ENCODE data around the gene RAB24. TPM values are rescaled to one million over a fixed set of nuclear protein-coding genes. Genes with fewer than 3 reads are reported as not detected.
"Not testable (repeated sequence)": the region's sequence is repeated elsewhere in the genome, so short reads cannot be mapped to it uniquely, and the experiment has no call there.

RAB24 gene
- total RNA-seq, 4 donors from 2014 or later: 18.9 to 38.9 (median 23.8) TPM

DNA sequence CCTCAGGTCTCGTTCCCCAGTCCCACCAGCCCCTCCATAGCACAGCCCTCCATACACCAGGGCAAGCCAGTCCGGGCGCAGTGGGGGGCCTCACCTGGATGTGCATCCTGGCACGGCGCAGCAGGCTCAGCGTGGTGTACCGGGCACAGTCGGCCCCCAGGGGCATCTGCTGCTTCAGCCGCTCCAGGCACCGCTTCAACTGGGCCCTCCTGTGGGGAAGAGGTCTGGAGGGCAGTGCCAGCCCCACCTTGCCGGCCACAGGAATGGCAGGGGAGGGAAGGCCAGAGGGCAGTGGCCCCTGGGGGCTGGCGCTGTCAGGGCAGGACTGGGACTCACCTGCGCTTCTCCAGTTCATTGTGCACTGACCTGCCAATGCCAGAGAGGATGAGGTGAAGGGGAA is 6.8 kb upstream of the RAB24 start:
- ATAC-seq (ENCODE audit: low FRiP score): no peak
- no peak for DNase-seq (ENCODE audit: low spot score)
- TF ChIP-seq, protein P1, sequence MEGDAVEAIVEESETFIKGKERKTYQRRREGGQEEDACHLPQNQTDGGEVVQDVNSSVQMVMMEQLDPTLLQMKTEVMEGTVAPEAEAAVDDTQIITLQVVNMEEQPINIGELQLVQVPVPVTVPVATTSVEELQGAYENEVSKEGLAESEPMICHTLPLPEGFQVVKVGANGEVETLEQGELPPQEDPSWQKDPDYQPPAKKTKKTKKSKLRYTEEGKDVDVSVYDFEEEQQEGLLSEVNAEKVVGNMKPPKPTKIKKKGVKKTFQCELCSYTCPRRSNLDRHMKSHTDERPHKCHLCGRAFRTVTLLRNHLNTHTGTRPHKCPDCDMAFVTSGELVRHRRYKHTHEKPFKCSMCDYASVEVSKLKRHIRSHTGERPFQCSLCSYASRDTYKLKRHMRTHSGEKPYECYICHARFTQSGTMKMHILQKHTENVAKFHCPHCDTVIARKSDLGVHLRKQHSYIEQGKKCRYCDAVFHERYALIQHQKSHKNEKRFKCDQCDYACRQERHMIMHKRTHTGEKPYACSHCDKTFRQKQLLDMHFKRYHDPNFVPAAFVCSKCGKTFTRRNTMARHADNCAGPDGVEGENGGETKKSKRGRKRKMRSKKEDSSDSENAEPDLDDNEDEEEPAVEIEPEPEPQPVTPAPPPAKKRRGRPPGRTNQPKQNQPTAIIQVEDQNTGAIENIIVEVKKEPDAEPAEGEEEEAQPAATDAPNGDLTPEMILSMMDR (IDR thresholded peaks at IDR 0.05): no peak

GRCh38 chr5:177309351-177310191 is 6.1 kb upstream of the RAB24 start:
- TF ChIP-seq, protein P1 (IDR thresholded peaks at IDR 0.05): peak in 1 of 3 donors; percentile 15
- no peak for DNase-seq (ENCODE audit: low spot score)
- ATAC-seq (ENCODE audit: low FRiP score): no peak

GRCh38 chr5:177308740-177309139 is 5.2 kb upstream of the RAB24 start:
- TF ChIP-seq, protein P1 (IDR thresholded peaks at IDR 0.05): no peak
- ATAC-seq (ENCODE audit: low FRiP score): no peak
- no peak for DNase-seq (ENCODE audit: low spot score)

DNA sequence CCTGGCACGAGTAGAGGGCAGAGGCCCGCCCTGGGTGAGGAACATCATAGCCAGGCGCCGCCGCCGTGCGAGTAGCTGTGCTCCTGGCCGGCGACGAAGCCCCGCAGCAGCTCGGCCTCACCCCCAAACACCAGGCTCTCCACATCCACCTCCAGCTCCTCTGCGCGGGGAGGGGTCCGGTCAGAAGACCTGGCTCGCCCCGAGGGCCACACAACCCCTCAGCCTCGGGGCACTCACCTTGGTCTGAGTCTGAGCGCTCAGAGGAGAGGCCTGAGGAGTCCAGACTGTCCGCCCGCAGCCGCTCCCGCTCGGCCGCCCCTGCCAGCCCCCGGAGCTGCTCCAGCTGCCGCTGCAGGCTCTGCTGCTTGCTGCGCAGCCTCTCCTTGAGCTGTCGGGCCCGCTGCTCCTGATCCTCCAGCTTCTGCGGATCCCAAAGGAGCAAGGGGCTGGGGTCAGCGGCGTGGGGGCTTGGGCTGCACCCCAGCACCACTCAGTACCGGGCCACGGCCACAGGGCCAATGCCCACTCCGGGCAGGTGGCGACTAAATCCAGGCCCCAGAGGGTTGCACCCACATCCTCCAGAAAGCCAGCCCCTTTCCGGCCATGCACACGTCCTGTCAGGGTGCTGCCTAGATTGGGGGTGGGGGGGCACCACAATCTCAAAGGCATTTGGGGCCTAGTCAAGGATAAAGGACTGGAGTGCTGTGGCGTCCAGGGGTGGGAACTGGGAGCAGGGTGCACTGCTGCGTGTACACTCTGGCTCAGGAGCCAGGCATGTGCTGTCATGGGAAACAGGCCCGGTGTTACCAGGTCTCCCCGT is 4.2 kb upstream of the RAB24 start:
- DNase-seq (ENCODE audit: low spot score): no peak

GRCh38 chr5:177306674-177307543 is 3.4 kb upstream of the RAB24 start:
- DNase-seq (ENCODE audit: low spot score): no peak
- no peak for ATAC-seq (ENCODE audit: low FRiP score)
- TF ChIP-seq, protein P1 (IDR thresholded peaks at IDR 0.05): no peak

More for the DNA sequence above, 4.2 kb upstream of the RAB24 start:
- TF ChIP-seq, protein P1 (IDR thresholded peaks at IDR 0.05): no peak
- ATAC-seq (ENCODE audit: low FRiP score): no peak

- not testable (repeated sequence) for DNase-seq (ENCODE audit: low spot score); ATAC-seq (ENCODE audit: low FRiP score)
Measured at GRCh38 chr5:177306103-177306640, 2.7 kb upstream of the RAB24 start.

Data from omental fat pad (tissue), 4 donors.